GM12875 (cell line): Measurements from ENCODE around the gene NINL.
"Not testable (repeated sequence)": the region's sequence is repeated elsewhere in the genome, so short reads cannot be mapped to it uniquely, and the experiment has no call there.

Experiments
- H3K4me3 ChIP-seq: one replicate; pipeline ENCODE4 v1.5.1; 2011; ENCODE audit warnings: low read depth, low read length, control low read depth
- TF ChIP-seq, protein P1 (sequence below): IDR thresholded peaks from 2 replicates; pipeline ENCODE4 v1.5.1; 2011; ENCODE audit warnings: low read depth, mild to moderate bottlenecking, control low read depth, inconsistent platforms, low read length, moderate library complexity, borderline replicate concordance; ENCODE audit not compliant: insufficient read depth

Gene NINL

DNA sequence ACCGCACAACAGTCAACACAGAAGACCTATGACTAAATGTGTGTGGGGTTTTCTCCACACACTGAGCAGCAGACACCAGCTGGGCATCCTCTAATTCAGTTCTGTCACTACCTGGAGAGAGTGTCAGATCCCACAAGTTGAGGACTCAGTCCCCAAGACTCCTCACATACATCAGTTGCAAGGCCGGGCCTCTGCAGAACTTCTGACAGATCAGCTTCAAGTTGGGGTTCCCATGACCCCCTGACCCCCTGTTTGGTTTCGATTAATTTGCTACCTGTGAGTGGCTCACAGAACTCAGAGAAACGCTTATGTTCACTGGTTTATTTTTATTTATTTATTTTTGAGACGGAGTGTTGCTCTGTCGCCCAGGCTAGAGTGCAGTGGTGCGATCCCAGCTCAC is 3.2 kb upstream of the NINL start:
- H3K4me3 ChIP-seq = no peak overlapping the region
- TF ChIP-seq, protein P1, sequence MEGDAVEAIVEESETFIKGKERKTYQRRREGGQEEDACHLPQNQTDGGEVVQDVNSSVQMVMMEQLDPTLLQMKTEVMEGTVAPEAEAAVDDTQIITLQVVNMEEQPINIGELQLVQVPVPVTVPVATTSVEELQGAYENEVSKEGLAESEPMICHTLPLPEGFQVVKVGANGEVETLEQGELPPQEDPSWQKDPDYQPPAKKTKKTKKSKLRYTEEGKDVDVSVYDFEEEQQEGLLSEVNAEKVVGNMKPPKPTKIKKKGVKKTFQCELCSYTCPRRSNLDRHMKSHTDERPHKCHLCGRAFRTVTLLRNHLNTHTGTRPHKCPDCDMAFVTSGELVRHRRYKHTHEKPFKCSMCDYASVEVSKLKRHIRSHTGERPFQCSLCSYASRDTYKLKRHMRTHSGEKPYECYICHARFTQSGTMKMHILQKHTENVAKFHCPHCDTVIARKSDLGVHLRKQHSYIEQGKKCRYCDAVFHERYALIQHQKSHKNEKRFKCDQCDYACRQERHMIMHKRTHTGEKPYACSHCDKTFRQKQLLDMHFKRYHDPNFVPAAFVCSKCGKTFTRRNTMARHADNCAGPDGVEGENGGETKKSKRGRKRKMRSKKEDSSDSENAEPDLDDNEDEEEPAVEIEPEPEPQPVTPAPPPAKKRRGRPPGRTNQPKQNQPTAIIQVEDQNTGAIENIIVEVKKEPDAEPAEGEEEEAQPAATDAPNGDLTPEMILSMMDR = no peak

DNA sequence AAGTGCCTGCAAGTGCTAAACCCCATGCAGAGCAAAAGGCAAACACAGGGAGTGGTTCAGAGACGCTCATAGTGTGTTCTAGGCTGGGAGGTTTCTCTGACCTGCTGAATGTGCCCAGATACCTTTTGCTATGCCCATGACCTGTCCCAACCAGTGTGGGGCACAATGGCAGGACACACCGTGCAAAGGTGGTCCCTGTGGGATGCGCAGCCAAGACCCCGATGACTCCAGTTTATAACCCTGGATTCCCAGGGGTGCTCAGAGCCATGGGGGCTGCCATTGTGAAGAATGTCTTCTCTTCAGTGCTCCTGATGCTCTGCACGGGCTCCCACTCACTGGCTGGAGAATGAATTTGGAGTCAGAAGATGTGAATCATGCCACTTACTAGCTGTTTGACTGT is 2.2 kb upstream of the NINL start:
- TF ChIP-seq, protein P1 = no peak
- no peak overlapping the region for H3K4me3 ChIP-seq

DNA sequence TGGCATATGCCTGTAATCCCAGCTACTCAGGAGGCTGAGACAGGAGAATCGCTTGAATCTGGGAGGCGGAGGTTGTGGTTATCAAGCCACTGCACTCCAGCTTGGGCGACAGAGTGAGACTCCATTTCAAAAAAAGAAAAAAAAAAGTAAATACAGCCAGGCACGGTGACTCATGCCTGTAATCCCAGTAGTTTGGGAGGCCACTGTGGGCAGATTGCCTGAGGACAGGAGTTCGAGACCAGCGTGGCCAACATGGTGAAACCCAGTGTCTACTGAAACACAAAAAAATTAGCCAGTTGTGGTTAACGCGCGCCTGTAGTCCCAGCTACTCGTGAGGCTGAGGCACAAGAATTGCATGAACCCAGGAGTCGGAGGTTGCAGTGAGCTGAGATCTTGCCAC is 1.5 kb upstream of the NINL start:
- no peak overlapping the region for H3K4me3 ChIP-seq
- TF ChIP-seq, protein P1 = no peak

DNA sequence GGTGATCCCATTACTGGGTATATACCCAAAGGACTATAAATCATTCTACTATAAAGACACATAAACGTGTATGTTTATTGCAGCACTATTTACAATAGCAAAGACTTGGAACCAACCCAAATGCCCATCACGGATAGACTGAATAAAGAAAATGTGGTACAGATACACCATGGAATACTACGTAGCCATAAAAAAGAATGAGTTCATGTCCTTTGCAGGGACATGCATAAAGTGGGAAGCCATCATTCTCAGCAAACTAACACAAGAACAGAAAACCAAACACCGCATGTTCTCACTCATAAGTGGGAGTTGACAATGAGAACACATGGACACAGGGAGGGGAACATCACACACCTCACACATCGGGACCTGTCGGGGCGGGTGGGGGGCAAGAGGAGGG is 1.7 kb downstream of the NINL start:
- H3K4me3 ChIP-seq = not testable (repeated sequence)

DNA sequence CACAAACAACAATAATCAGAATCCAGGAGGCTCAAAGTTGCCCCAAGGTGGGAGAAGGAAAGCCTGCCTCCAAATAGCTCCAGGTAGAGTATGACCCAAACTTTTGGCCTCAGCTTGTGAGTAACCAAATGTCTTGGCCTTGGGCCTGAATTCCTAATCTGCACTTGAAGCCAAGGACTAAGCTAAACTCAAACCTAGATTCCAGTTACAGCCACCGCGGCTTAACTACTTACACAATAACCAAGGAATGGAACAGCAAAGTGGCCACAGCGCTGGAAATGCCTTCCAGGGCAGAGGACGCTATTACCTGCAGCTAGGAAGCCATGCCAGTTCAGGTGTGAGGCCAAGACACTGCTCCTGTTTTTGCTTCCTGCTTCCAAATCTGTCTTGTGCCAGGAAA is 4.6 kb downstream of the NINL start:
- H3K4me3 ChIP-seq = no peak overlapping the region
- TF ChIP-seq, protein P1 = no peak

DNA sequence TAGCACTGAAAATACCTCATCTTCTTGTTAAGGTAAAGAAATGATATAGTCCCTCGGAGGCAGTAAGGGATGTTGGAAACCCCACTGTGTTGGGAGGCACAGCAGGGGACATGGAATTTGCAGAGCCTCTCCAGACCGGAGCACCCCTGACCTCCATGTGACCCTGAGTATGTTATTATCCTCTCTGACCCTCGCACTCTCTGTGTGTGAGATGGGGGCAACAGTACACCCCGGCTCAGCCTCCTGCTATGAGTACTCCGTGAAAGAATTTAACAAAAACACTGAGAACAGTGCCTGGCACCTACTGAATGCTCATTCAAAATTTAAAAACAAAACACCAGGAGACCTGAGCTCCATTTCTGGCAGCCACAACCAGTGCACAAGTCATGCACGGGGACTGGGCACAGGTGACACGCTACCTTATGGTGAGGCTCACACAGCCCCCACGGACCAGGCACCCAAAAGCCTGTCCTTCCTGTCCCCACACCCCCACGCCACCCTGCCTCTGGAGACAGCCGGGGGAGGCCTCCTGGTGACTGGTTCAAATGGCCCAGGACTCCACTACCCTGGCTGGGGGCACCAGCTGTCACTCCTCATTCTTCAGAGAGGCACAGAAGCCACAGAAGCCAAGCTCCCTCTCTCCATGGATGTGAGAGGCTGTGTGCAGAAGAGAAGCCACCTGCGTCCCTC is 6.1 kb downstream of the NINL start:
- TF ChIP-seq, protein P1 = no peak
- no peak overlapping the region for H3K4me3 ChIP-seq

DNA sequence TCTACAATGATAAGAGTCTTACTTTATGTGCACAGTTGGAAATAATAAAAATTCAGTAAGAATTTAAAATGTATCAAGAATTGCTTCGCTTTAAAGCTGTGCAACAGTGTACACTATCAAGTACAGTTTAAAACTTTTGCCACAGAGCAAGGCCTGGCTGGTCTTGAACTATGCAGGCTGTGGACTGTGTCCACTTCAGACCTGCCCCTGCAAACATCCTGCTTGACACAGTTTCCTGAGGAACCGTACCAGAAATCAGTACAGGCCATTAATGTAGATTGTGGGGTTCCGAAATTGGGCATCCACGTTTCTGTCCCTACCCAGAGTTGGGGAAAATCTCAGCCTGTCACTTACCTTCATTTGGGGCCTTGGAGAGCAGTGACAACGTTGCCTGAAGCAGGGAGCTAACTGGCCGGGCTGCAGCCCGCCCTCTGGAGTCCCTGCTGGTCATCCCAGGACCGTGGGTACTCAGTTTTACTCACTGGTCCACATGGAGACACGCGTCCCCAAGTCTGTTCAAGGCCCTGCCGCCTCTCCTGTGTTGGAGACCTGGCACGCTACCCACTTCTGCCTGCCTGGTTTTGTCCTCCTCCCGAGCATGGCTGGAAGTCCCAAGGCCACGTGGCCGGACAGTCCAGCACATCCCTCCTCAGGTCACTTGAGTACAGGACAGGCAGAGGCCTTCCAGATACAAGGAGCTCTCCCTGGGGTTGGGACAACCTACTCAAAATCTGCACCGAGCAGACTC is 8.4 kb downstream of the NINL start:
- no peak overlapping the region for H3K4me3 ChIP-seq
- TF ChIP-seq, protein P1 = no peak
